Calu3 (cell line): ENCODE measurements around the gene LIMS3. TPM values are rescaled to one million over a fixed set of nuclear protein-coding genes. Genes with fewer than 3 reads are reported as not detected.
"Not testable (repeated sequence)": the region's sequence is repeated elsewhere in the genome, so short reads cannot be mapped to it uniquely, and the experiment has no call there.

Experiments
- Bru-seq: library from RNA; stranded (reverse); fragments of 400-500 nt; gene quantifications from one replicate; lab custom pipeline; 2021; lab: Mats Ljungman, UMichigan
- BruChase-seq, 2 experiments: library from RNA; stranded (reverse); fragments of 400-500 nt; gene quantifications; one replicate each; lab custom pipeline; 2021; lab: Mats Ljungman, UMichigan
- BruUV-seq: library from RNA; stranded (reverse); fragments of 400-500 nt; replicated peaks from 2 replicates; lab custom pipeline; 2021; lab: Mats Ljungman, UMichigan
- CTCF ChIA-PET: fragments of 300-600 bp; sonication (Branson Sonifier 250); formaldehyde crosslinking; loops from one replicate; lab custom pipeline; 2022; ENCODE audit warnings: antibody characterized with exemption; lab: Charles Lee
- DNase-seq: peaks from one replicate; pipeline ENCODE4 v3.0.0; 2022
- H3K27ac Mint-ChIP-seq: one replicate; pipeline ENCODE4 v1.8.0; 2022; ENCODE audit warnings: mixed read lengths; ENCODE audit not compliant: unreplicated experiment
- H3K27me3 Mint-ChIP-seq: one replicate; pipeline ENCODE4 v1.8.0; 2022; ENCODE audit warnings: mixed read lengths; ENCODE audit not compliant: unreplicated experiment
- H3K36me3 Mint-ChIP-seq: one replicate; pipeline ENCODE4 v1.8.0; 2022; ENCODE audit warnings: mild to moderate bottlenecking, moderate library complexity, mixed read lengths; ENCODE audit not compliant: insufficient read depth, unreplicated experiment
- H3K4me1 Mint-ChIP-seq: one replicate; pipeline ENCODE4 v1.8.0; 2022; ENCODE audit warnings: mild to moderate bottlenecking, low read depth, mixed read lengths; ENCODE audit not compliant: unreplicated experiment
- H3K4me3 Mint-ChIP-seq: one replicate; pipeline ENCODE4 v1.8.0; 2022; ENCODE audit warnings: mild to moderate bottlenecking, low read depth, moderate library complexity, mixed read lengths; ENCODE audit not compliant: unreplicated experiment
- H3K9me3 Mint-ChIP-seq: one replicate; pipeline ENCODE4 v1.8.0; 2022; ENCODE audit warnings: low read depth, mixed read lengths; ENCODE audit not compliant: unreplicated experiment
- intact Hi-C: fragments of 100-400 bp; cut with micrococcal nuclease; formaldehyde crosslinking; loops from one replicate; pipeline ENCODE4 v1.10.0; 2022; ENCODE audit not compliant: unreplicated experiment
- long read RNA-seq: library from polyadenylated mRNA; stranded (forward); transcript quantifications from one replicate; pipeline ENCODE4 v2.0.0, GENCODE V29; 2022
- total RNA-seq: library from RNA; stranded (reverse); gene quantifications from 2 replicates; pipeline ENCODE4 v1.2.3, GENCODE V29; 2022

Gene LIMS3, protein sequence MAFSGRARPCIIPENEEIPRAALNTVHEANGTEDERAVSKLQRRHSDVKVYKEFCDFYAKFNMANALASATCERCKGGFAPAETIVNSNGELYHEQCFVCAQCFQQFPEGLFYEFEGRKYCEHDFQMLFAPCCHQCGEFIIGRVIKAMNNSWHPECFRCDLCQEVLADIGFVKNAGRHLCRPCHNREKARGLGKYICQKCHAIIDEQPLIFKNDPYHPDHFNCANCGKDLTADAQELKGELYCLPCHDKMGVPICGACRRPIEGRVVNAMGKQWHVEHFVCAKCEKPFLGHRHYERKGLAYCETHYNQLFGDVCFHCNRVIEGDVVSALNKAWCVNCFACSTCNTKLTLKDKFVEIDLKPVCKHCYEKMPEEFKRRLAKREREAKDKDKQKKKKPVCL
- 0.29 TPM in 1 of 2 replicates, not detected in the other for total RNA-seq
- not detected for Bru-seq, nascent RNA
- BruChase-seq, experiment 1, labeled RNA remaining after a 6-hour chase, result not detected
- BruChase-seq, experiment 2, labeled RNA remaining after a 2-hour chase, result not detected
- long read RNA-seq, partial matches to known transcripts, result 0 of 1 reads
- long read RNA-seq, other reads (novel, unspliced or antisense), result 1 of 1 reads

DNA sequence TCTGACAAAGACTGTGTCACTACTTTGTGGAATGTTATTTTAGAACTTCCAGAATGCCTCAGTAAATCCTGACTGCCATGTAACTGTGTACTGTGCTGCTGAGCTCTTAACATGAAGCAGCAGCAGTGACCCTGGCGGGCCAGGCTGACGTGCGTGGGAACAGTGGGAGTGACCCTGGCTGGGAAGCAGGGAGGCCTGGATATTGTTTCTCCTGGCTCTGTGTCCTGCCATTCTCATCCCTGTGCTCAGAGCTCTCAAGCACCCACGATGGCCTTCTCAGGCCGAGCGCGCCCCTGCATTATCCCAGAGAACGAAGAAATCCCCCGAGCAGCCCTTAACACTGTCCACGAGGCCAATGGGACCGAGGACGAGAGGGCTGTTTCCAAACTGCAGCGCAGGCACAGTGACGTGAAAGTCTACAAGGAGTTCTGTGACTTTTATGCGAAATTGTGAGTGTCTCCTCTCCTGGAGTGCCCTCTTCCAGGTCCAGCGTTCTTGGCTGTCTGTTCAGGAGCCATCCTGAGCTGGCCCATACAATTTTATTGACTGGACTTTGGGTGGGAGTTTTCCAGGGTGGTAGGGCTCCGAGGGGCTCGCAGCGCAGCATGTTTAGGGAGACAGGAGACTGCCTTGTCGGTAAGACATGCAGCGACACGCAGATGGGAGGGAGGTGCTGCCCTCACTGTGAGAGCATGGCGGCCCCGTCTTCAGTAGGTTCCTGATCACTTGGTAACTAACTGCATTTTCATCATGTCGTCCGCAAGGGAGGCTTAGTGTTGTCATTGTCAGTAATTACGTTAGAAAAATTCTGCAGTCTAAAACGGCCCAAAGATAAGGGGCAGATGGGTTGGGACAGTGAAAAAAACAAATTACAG is at the start of gene LIMS3:
TSS of gene LIMS3 (plus strand) at position 227 of the 875 bp plus-strand sequence. CDS start at position 268, 41 bp downstream.
- H3K27me3 Mint-ChIP-seq, intact Hi-C loops, H3K4me3 Mint-ChIP-seq, H3K27ac Mint-ChIP-seq, CTCF ChIA-PET, H3K9me3 Mint-ChIP-seq, BruUV-seq, DNase-seq, H3K4me1 Mint-ChIP-seq, H3K36me3 Mint-ChIP-seq: not testable (repeated sequence)

- H3K9me3 Mint-ChIP-seq, CTCF ChIA-PET, H3K4me3 Mint-ChIP-seq, H3K27ac Mint-ChIP-seq, H3K27me3 Mint-ChIP-seq, H3K4me1 Mint-ChIP-seq, BruUV-seq, intact Hi-C loops, DNase-seq, H3K36me3 Mint-ChIP-seq: not testable (repeated sequence)
Observed at GRCh38 chr2:109871129-109871751, 27.2 kb upstream of the LIMS3 start.

DNA sequence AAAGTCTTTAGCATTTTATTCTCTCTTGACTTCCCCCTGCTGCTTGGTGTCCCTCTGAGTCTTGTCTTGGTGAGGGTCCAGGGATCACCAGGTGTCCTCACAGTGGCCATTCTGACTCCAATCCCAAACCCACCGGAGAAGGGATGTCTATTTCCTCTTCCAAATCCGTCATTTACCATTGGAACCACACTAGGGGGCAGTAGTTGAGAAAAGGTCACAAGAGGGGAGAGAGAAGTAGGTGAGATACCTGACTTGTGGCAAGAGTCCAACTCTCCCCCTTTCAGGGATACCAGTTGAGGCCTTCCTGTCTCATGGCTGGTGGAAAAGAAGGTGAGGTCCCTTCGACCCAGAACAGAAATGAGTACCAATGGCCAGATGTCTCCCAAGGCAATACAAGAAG is 21.9 kb upstream of the LIMS3 start:
- not testable (repeated sequence) for H3K9me3 Mint-ChIP-seq, BruUV-seq, H3K27ac Mint-ChIP-seq

GRCh38 chr2:109882112-109882511 is 16.4 kb upstream of the LIMS3 start:
- H3K4me1 Mint-ChIP-seq, H3K27ac Mint-ChIP-seq, H3K9me3 Mint-ChIP-seq, H3K4me3 Mint-ChIP-seq, CTCF ChIA-PET, H3K27me3 Mint-ChIP-seq, H3K36me3 Mint-ChIP-seq, intact Hi-C loops, BruUV-seq, DNase-seq: not testable (repeated sequence)

More for the DNA sequence above, 21.9 kb upstream of the LIMS3 start:
- H3K27me3 Mint-ChIP-seq, DNase-seq, H3K4me3 Mint-ChIP-seq, H3K4me1 Mint-ChIP-seq, intact Hi-C loops, H3K36me3 Mint-ChIP-seq, CTCF ChIA-PET: not testable (repeated sequence)

- H3K4me1 Mint-ChIP-seq, BruUV-seq, H3K9me3 Mint-ChIP-seq, H3K27ac Mint-ChIP-seq, DNase-seq, H3K27me3 Mint-ChIP-seq, H3K4me3 Mint-ChIP-seq, intact Hi-C loops, H3K36me3 Mint-ChIP-seq, CTCF ChIA-PET: not testable (repeated sequence)
Observed at GRCh38 chr2:109888414-109888813, 10.1 kb upstream of the LIMS3 start.

DNA sequence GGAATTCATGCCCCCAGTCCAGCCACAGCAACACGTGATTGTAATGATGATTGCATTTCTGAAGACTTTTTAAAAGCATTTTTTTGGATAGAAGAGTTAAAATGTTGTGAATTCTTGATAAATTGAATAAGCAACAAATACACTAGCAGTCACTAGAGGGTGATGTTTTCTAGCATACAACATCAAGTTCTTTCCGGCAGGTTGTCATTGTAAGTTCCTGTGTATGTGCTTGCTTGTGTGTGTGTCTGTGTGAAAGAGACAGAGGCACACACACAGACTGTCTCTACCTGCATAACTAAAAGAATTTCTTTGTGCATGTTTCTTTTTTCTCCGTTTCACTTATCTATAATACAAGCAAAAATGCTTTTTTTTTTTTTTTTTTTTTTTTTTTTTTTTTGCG is 8.6 kb upstream of the LIMS3 start:
- H3K27ac Mint-ChIP-seq, H3K27me3 Mint-ChIP-seq, DNase-seq, BruUV-seq, H3K4me1 Mint-ChIP-seq, H3K36me3 Mint-ChIP-seq, intact Hi-C loops, H3K9me3 Mint-ChIP-seq, H3K4me3 Mint-ChIP-seq, CTCF ChIA-PET: not testable (repeated sequence)

- H3K36me3 Mint-ChIP-seq, DNase-seq, H3K4me3 Mint-ChIP-seq, BruUV-seq, intact Hi-C loops, H3K4me1 Mint-ChIP-seq, H3K9me3 Mint-ChIP-seq, CTCF ChIA-PET, H3K27me3 Mint-ChIP-seq, H3K27ac Mint-ChIP-seq: not testable (repeated sequence)
Observed at GRCh38 chr2:109891024-109891423, 7.5 kb upstream of the LIMS3 start.

DNA sequence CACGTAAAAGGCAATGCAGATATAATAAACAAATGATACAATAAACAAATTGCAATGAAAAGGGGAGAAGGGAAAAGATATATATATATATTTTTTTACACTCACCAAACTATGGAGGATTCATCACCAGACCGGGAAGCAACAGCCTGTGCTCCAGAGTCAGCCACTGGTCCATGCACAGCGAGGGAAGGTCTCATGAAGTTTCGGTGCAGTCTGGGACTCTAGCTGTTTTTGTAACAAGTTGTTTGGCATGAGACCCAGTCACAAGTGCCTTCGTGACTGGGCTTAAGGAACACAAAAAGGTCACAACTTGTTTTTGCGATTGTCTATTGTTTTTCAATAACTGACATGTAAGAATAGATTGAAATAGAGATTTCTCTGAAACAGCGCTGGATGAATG is 4.8 kb upstream of the LIMS3 start:
- H3K27me3 Mint-ChIP-seq, H3K9me3 Mint-ChIP-seq, H3K36me3 Mint-ChIP-seq, DNase-seq, H3K4me1 Mint-ChIP-seq, intact Hi-C loops, H3K27ac Mint-ChIP-seq, BruUV-seq, CTCF ChIA-PET, H3K4me3 Mint-ChIP-seq: not testable (repeated sequence)

GRCh38 chr2:109894141-109894540 is 4.3 kb upstream of the LIMS3 start:
- BruUV-seq, H3K9me3 Mint-ChIP-seq, H3K36me3 Mint-ChIP-seq, CTCF ChIA-PET, H3K4me3 Mint-ChIP-seq, H3K4me1 Mint-ChIP-seq, DNase-seq, intact Hi-C loops, H3K27ac Mint-ChIP-seq, H3K27me3 Mint-ChIP-seq: not testable (repeated sequence)
